ENCODE data around the gene MRPL33. TPM values are rescaled to one million over a fixed set of nuclear protein-coding genes. Genes with fewer than 3 reads are reported as not detected.

The MRPL33 gene
- polyA plus RNA-seq, 1 of the 3 experiments (the other 2 are of a cell fraction): 132 TPM

- TF ChIP-seq NFIC (IDR thresholded peaks at IDR 0.05; ENCODE audit: borderline replicate concordance): no peak
- no peak for TF ChIP-seq MXI1 (IDR thresholded peaks at IDR 0.05; ENCODE audit: low read depth, low read length)
- no peak for TF ChIP-seq FOXM1 (IDR thresholded peaks at IDR 0.05; ENCODE audit: low read depth)
- TF ChIP-seq, protein P1, sequence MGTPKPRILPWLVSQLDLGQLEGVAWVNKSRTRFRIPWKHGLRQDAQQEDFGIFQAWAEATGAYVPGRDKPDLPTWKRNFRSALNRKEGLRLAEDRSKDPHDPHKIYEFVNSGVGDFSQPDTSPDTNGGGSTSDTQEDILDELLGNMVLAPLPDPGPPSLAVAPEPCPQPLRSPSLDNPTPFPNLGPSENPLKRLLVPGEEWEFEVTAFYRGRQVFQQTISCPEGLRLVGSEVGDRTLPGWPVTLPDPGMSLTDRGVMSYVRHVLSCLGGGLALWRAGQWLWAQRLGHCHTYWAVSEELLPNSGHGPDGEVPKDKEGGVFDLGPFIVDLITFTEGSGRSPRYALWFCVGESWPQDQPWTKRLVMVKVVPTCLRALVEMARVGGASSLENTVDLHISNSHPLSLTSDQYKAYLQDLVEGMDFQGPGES (IDR thresholded peaks at IDR 0.05; ENCODE audit: low read depth, low read length): no peak
- TF ChIP-seq YY1 (IDR thresholded peaks at IDR 0.05; ENCODE audit: low read depth): no peak
- no peak for TF ChIP-seq JUND (IDR thresholded peaks at IDR 0.05)
- TF ChIP-seq EZH2phosphoT487 (IDR thresholded peaks at IDR 0.05; ENCODE audit: borderline replicate concordance, low read depth): no peak
- TF ChIP-seq SIN3A (IDR thresholded peaks at IDR 0.05; ENCODE audit: borderline replicate concordance, low read depth, low read length): no peak
- no peak for TF ChIP-seq EP300 (IDR thresholded peaks at IDR 0.05; ENCODE audit: borderline replicate concordance in 1 of 2, low read depth in 1 of 2, low read length in 1 of 2)
- TF ChIP-seq, protein P2, sequence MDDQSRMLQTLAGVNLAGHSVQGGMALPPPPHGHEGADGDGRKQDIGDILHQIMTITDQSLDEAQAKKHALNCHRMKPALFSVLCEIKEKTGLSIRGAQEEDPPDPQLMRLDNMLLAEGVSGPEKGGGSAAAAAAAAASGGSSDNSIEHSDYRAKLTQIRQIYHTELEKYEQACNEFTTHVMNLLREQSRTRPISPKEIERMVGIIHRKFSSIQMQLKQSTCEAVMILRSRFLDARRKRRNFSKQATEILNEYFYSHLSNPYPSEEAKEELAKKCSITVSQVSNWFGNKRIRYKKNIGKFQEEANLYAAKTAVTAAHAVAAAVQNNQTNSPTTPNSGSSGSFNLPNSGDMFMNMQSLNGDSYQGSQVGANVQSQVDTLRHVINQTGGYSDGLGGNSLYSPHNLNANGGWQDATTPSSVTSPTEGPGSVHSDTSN (IDR thresholded peaks at IDR 0.05): no peak
- TF ChIP-seq NRF1 (IDR thresholded peaks at IDR 0.05; ENCODE audit: low read depth, low read length): no peak
- TF ChIP-seq POLR2AphosphoS5 (IDR thresholded peaks at IDR 0.05; ENCODE audit: low read depth, low read length): no peak
- TF ChIP-seq RXRA (IDR thresholded peaks at IDR 0.05; ENCODE audit: borderline replicate concordance, low read depth): no peak
- no peak for TF ChIP-seq RCOR1 (IDR thresholded peaks at IDR 0.05; ENCODE audit: low read length)
- no peak for TF ChIP-seq FOXJ3 (CRISPR knock-in tag; IDR thresholded peaks at IDR 0.05)
- H3K4me3 ChIP-seq (ENCODE audit: low read depth in 2 of 2, low read length in 1 of 2): no peak overlapping the region
- H3K4me1 ChIP-seq (ENCODE audit: control insufficient read depth in 1 of 2, insufficient read depth in 2 of 2, low read depth in 1 of 2, low read length in 1 of 2): peaks cover 0 to 19% of the 10 kb centered on the region in 2 experiments; a peak in 2 of 4 replicates
- no peaks in the 10 kb centered on the region for H3K9me2 ChIP-seq
- no peaks in the 10 kb centered on the region for H3F3A ChIP-seq (replicated peaks; ENCODE audit: insufficient read depth)
- ChIA-PET POLR2A (no interaction called here), CTCF (interaction anchor here (1.2 to 6.0 kb wide), 3 partner anchors 11 to 20 kb away, joined by 3 to 52 read pairs (median 29); no protein-coding TSS in a partner anchor)
- no peak overlapping the region for H3K27ac ChIP-seq (ENCODE audit: low read depth in 2 of 2, low read length in 1 of 2)
- H3K36me3 ChIP-seq (replicated peaks in 1 of 2; ENCODE audit: control insufficient read depth in 1 of 2, insufficient read depth in 2 of 2, low read length in 1 of 2): no peaks in the 10 kb centered on the region
- 65% methylated on average over 1 of the region's 1 CpG for WGBS (ENCODE audit: low lambda C conversion rate)
- no peak overlapping the region for H2AFZ ChIP-seq (ENCODE audit: low read depth)
- H4K20me1 ChIP-seq (ENCODE audit: insufficient read depth): no peaks in the 10 kb centered on the region
- no peak overlapping the region for H3K4me2 ChIP-seq
- no peak for DNase-seq
- H3K9ac ChIP-seq: no peak overlapping the region
- no peaks in the 10 kb centered on the region for H3K9me3 ChIP-seq
- no peaks in the 10 kb centered on the region for H3K27me3 ChIP-seq (ENCODE audit: insufficient read depth)
- no peaks in the 10 kb centered on the region for H3K79me2 ChIP-seq (ENCODE audit: insufficient read depth)
Measured at GRCh38 chr2:27734305-27734704, 37.2 kb upstream of the MRPL33 start.

GRCh38 chr2:27735263-27735904 is 36.1 kb upstream of the MRPL33 start:
- Histone ChIP-seq H3K9ac (no peak overlapping the region), H3K9me3 (no peaks in the 10 kb centered on the region), H3F3A (replicated peaks; ENCODE audit: insufficient read depth) (no peaks in the 10 kb centered on the region), H3K27me3 (ENCODE audit: insufficient read depth) (no peaks in the 10 kb centered on the region), H3K4me3 (ENCODE audit: low read depth in 2 of 2, low read length in 1 of 2) (no peak overlapping the region), H2AFZ (ENCODE audit: low read depth) (no peak overlapping the region), H3K36me3 (replicated peaks in 1 of 2; ENCODE audit: control insufficient read depth in 1 of 2, insufficient read depth in 2 of 2, low read length in 1 of 2) (no peaks in the 10 kb centered on the region), H3K4me2 (no peak overlapping the region), H4K20me1 (ENCODE audit: insufficient read depth) (no peaks in the 10 kb centered on the region), H3K79me2 (ENCODE audit: insufficient read depth) (no peaks in the 10 kb centered on the region), H3K9me2 (no peaks in the 10 kb centered on the region), H3K4me1 (ENCODE audit: control insufficient read depth in 1 of 2, insufficient read depth in 2 of 2, low read depth in 1 of 2, low read length in 1 of 2) (peaks cover 0 to 19% of the 10 kb centered on the region in 2 experiments; a peak in 2 of 4 replicates), H3K27ac (ENCODE audit: low read depth in 2 of 2, low read length in 1 of 2) (no peak overlapping the region)
- no peak for TF ChIP-seq MEF2A (IDR thresholded peaks at IDR 0.05; ENCODE audit: borderline replicate concordance, low read depth)
- TF ChIP-seq FOXJ3 (CRISPR knock-in tag; IDR thresholded peaks at IDR 0.05): no peak
- no peak for TF ChIP-seq CHD2 (IDR thresholded peaks at IDR 0.05; ENCODE audit: low read length, partially characterized antibody)
- no peak for TF ChIP-seq RCOR1 (IDR thresholded peaks at IDR 0.05; ENCODE audit: low read length)
- TF ChIP-seq, protein P1 (IDR thresholded peaks at IDR 0.05; ENCODE audit: low read depth, low read length): no peak
- TF ChIP-seq RXRA (IDR thresholded peaks at IDR 0.05; ENCODE audit: borderline replicate concordance, low read depth): no peak
- no peak for TF ChIP-seq SMC3 (IDR thresholded peaks at IDR 0.05; ENCODE audit: low read depth, low read length)
- TF ChIP-seq, protein P3, sequence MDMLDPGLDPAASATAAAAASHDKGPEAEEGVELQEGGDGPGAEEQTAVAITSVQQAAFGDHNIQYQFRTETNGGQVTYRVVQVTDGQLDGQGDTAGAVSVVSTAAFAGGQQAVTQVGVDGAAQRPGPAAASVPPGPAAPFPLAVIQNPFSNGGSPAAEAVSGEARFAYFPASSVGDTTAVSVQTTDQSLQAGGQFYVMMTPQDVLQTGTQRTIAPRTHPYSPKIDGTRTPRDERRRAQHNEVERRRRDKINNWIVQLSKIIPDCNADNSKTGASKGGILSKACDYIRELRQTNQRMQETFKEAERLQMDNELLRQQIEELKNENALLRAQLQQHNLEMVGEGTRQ (IDR thresholded peaks at IDR 0.05; ENCODE audit: borderline replicate concordance, low read depth, low read length): no peak
- no peak for TF ChIP-seq JUND (IDR thresholded peaks at IDR 0.05)
- no peak for TF ChIP-seq TEAD4 (IDR thresholded peaks at IDR 0.05; ENCODE audit: borderline replicate concordance, insufficient read depth)
- no peak for TF ChIP-seq EZH2phosphoT487 (IDR thresholded peaks at IDR 0.05; ENCODE audit: borderline replicate concordance, low read depth)
- 94% methylated on average over 42 of the region's 51 CpGs for whole genome bisulfite sequencing (ENCODE audit: low lambda C conversion rate)
- DNase-seq: no peak
- ChIA-PET POLR2A (no interaction called here), CTCF (interaction anchor here (0.9 to 6.0 kb wide), 6 partner anchors 12 to 661 kb away, joined by 3 to 52 read pairs (median 6); no protein-coding TSS in a partner anchor)

All from SK-N-SH (cell line).